Measurements from ENCODE around the gene HTT. TPM values are rescaled to one million over a fixed set of nuclear protein-coding genes. Genes with fewer than 3 reads are reported as not detected.

HTT gene
- total RNA-seq, 1 donor from 2014 or later, result 73.6 TPM

- no peaks in the 10 kb centered on the region for H3K27me3 Mint-ChIP-seq (ENCODE audit: low read depth)
- H3K36me3 Mint-ChIP-seq, result no peaks in the 10 kb centered on the region
- no peak overlapping the region for H3K27ac Mint-ChIP-seq
- peak overlapping the region; percentile 52 for H3K4me3 Mint-ChIP-seq
- no peaks in the 10 kb centered on the region for H3K9me3 Mint-ChIP-seq
- peaks cover 20% of the 10 kb centered on the region for H3K4me1 Mint-ChIP-seq
- TF ChIP-seq CTCF (IDR thresholded peaks at IDR 0.05; ENCODE audit: unreplicated experiment), result no peak
- peak in 1 of 2 experiments; percentile 46 for DNase-seq (ENCODE audit: low spot score in 2 of 2, unreplicated experiment in 2 of 2)
Observed at GRCh38 chr4:3073158-3074077, 1.1 kb upstream of the HTT start.

- DNase-seq (ENCODE audit: low spot score in 2 of 2, unreplicated experiment in 2 of 2), result peak; percentile 44 to 75
- H3K27me3 Mint-ChIP-seq (ENCODE audit: low read depth), result no peaks in the 10 kb centered on the region
- peaks cover 20% of the 10 kb centered on the region for H3K4me1 Mint-ChIP-seq
- no peaks in the 10 kb centered on the region for H3K9me3 Mint-ChIP-seq
- no peak for TF ChIP-seq CTCF (IDR thresholded peaks at IDR 0.05; ENCODE audit: unreplicated experiment)
- peak overlapping the region; percentile 92 for H3K4me3 Mint-ChIP-seq
- H3K27ac Mint-ChIP-seq, result peak overlapping the region; percentile 99
- no peaks in the 10 kb centered on the region for H3K36me3 Mint-ChIP-seq
Observed at GRCh38 chr4:3074846-3075651, 568 bp downstream of the HTT start.

- Mint-ChIP-seq H3K27me3 (ENCODE audit: low read depth) (no peaks in the 10 kb centered on the region), H3K36me3 (peaks cover 2% of the 10 kb centered on the region), H3K27ac (peak overlapping the region; percentile 99), H3K9me3 (no peaks in the 10 kb centered on the region), H3K4me1 (peaks cover 20% of the 10 kb centered on the region), H3K4me3 (peak overlapping the region; percentile 92)
- DNase-seq (ENCODE audit: low spot score in 2 of 2, unreplicated experiment in 2 of 2), result no peak
- no peak for TF ChIP-seq CTCF (IDR thresholded peaks at IDR 0.05; ENCODE audit: unreplicated experiment)
Observed at GRCh38 chr4:3075652-3075981, 1.1 kb downstream of the HTT start.

- H3K27ac Mint-ChIP-seq, result peak overlapping the region; percentile 79
- no peak for TF ChIP-seq CTCF (IDR thresholded peaks at IDR 0.05; ENCODE audit: unreplicated experiment)
- peaks cover 24% of the 10 kb centered on the region for H3K4me1 Mint-ChIP-seq
- H3K36me3 Mint-ChIP-seq, result peaks cover 2% of the 10 kb centered on the region
- no peak for DNase-seq (ENCODE audit: low spot score in 2 of 2, unreplicated experiment in 2 of 2)
- H3K9me3 Mint-ChIP-seq, result no peaks in the 10 kb centered on the region
- H3K4me3 Mint-ChIP-seq, result no peak overlapping the region
- no peaks in the 10 kb centered on the region for H3K27me3 Mint-ChIP-seq (ENCODE audit: low read depth)
Observed at GRCh38 chr4:3077796-3078195, 3.3 kb downstream of the HTT start.

- peaks cover 5% of the 10 kb centered on the region for H3K36me3 Mint-ChIP-seq
- H3K27me3 Mint-ChIP-seq (ENCODE audit: low read depth), result no peaks in the 10 kb centered on the region
- H3K4me1 Mint-ChIP-seq, result peaks cover 28% of the 10 kb centered on the region
- H3K4me3 Mint-ChIP-seq, result no peak overlapping the region
- H3K27ac Mint-ChIP-seq, result no peak overlapping the region
- DNase-seq (ENCODE audit: low spot score in 2 of 2, unreplicated experiment in 2 of 2), result no peak
- no peak for TF ChIP-seq CTCF (IDR thresholded peaks at IDR 0.05; ENCODE audit: unreplicated experiment)
- no peaks in the 10 kb centered on the region for H3K9me3 Mint-ChIP-seq
Observed at GRCh38 chr4:3079694-3080123, 5.2 kb downstream of the HTT start.

Measured in mesothelial cell of epicardium (in vitro differentiated cells).